Thyroid gland (tissue), 4 donors: ENCODE measurements around the gene TFPI.

Experiments used
- POLR2A ChIP-seq, 2 donors: fragments of 450-650 bp; IDR thresholded peaks; one replicate each; pipeline ENCODE4 v1.6.1; 2017; ENCODE audit warnings: antibody characterized with exemption in 2 of 2, mild to moderate bottlenecking in 2 of 2, moderate library complexity in 1 of 2
- TF ChIP-seq, protein P1 (sequence below), 6 experiments: fragments of 200-600 bp in 3 of 6; fragments of 450-650 bp in 3 of 6; sonication (generic) in 3 of 6; IDR thresholded peaks; one replicate each; pipeline ENCODE4 v1.5.1; 2016 to 2019; ENCODE audit warnings: antibody characterized with exemption in 6 of 6, mild to moderate bottlenecking in 2 of 6, inconsistent platforms in 1 of 6, moderate library complexity in 1 of 6

DNA sequence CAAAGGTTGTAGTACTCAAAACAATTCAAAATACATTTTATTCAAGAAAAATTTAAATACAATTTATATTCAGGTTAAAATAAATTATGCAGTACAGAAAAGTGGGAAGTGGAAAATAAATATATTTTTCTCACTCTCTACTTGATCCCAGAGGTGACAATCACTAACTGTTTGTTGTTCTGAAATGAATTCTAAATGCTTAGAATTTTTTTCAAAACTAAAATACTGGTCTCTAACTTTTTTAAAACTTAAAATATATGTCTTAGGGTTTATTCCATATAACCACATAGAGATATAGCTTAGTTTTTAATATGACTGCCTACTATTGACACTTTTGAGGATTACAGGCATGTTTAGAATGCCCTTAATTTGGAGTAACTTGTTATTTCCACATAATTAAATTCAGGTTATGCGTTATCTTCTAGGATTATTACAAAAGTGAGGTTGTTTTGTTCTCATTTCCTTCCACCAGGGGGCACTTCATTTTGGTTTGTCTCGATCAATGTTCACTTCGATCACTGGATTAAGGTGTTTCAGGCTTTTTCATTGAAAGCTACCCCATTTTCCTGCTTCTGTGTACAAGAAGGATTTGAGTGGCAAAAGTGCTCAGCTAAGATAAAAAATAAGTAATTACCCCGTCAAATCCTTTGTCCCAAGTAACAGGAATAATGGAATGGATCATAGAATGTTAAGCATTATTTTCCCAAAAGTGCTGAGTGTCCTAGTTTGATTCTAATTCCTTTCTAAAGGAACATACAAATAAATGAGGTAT lies 27.1 kb upstream of the TFPI start:
- TF ChIP-seq, protein P1, sequence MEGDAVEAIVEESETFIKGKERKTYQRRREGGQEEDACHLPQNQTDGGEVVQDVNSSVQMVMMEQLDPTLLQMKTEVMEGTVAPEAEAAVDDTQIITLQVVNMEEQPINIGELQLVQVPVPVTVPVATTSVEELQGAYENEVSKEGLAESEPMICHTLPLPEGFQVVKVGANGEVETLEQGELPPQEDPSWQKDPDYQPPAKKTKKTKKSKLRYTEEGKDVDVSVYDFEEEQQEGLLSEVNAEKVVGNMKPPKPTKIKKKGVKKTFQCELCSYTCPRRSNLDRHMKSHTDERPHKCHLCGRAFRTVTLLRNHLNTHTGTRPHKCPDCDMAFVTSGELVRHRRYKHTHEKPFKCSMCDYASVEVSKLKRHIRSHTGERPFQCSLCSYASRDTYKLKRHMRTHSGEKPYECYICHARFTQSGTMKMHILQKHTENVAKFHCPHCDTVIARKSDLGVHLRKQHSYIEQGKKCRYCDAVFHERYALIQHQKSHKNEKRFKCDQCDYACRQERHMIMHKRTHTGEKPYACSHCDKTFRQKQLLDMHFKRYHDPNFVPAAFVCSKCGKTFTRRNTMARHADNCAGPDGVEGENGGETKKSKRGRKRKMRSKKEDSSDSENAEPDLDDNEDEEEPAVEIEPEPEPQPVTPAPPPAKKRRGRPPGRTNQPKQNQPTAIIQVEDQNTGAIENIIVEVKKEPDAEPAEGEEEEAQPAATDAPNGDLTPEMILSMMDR (IDR thresholded peaks at IDR 0.05): peak in 5 of 6 experiments; percentile 35 to 74 (median 62)
- TF ChIP-seq POLR2A (IDR thresholded peaks at IDR 0.05): no peak
